Astrocyte of the cerebellum (primary cell): ENCODE data around the gene ICE2.
A peak's percentile ranks its signal among the peaks of the same experiment; 100 is the strongest.

Source experiments
- DNase-seq: peaks from one replicate; pipeline ENCODE4 v3.0.0-alpha.2; 2011; ENCODE audit warnings: low read depth
- H3K4me3 ChIP-seq: 2 replicates; pipeline ENCODE4 v1.5.1; 2011; ENCODE audit warnings: mild to moderate bottlenecking, low read depth, low read length, moderate library complexity
- CTCF ChIP-seq: IDR thresholded peaks from 2 replicates; pipeline ENCODE4 v1.5.1; 2012; ENCODE audit warnings: low read length, low read depth, moderate library complexity, mild to moderate bottlenecking; ENCODE audit errors: missing control alignments
- in situ Hi-C: cut with HindIII; loops from 2 replicates; pipeline ENCODE4 v1.10.0; 2017; ENCODE audit warnings: low sequenced_read_pairs

The ICE2 gene

GRCh38 chr15:60395276-60396011, 83.5 kb downstream of the ICE2 start:
- TF ChIP-seq CTCF, result no peak
- no peak for DNase-seq
- peak overlapping the region; percentile 73 for H3K4me3 ChIP-seq
- in situ Hi-C loops, result loop anchor here (5.0 kb wide), 1 partner anchor 33 kb away; no protein-coding TSS in a partner anchor

- DNase-seq, result no peak
- H3K4me3 ChIP-seq, result peak overlapping the region; percentile 73
- in situ Hi-C loops, result loop anchor here (5.0 kb wide), 2 partner anchors 32 to 33 kb away; no protein-coding TSS in a partner anchor
- TF ChIP-seq CTCF, result no peak
Measured at GRCh38 chr15:60394689-60395097, 84.2 kb downstream of the ICE2 start.

- in situ Hi-C loops, result loop anchor here (5.0 kb wide), 1 partner anchor 34 kb away; no protein-coding TSS in a partner anchor
- DNase-seq, result peak; percentile 91
- TF ChIP-seq CTCF, result no peak
- peak overlapping the region; percentile 73 for H3K4me3 ChIP-seq
Measured at GRCh38 chr15:60392986-60393790, 85.8 kb downstream of the ICE2 start.

- DNase-seq, result peak; percentile 72
- in situ Hi-C loops, result loop anchor here (5.0 kb wide), 1 partner anchor 35 kb away; no protein-coding TSS in a partner anchor
- peak overlapping the region; percentile 73 for H3K4me3 ChIP-seq
- TF ChIP-seq CTCF, result no peak
Measured at GRCh38 chr15:60392601-60392985, 86.3 kb downstream of the ICE2 start.

- in situ Hi-C loops, result loop anchor here (5.0 kb wide), 1 partner anchor 35 kb away; no protein-coding TSS in a partner anchor
- no peak for DNase-seq
- no peak for TF ChIP-seq CTCF
- peak overlapping the region; percentile 73 for H3K4me3 ChIP-seq
Measured at GRCh38 chr15:60391722-60392315, 87.1 kb downstream of the ICE2 start.

GRCh38 chr15:60390871-60391501, 88.0 kb downstream of the ICE2 start:
- peak overlapping the region; percentile 73 for H3K4me3 ChIP-seq
- in situ Hi-C loops, result loop anchor here (5.0 kb wide), 1 partner anchor 36 kb away; no protein-coding TSS in a partner anchor

More at GRCh38 chr15:60390871-60391501, 88.0 kb downstream of the ICE2 start:
- peak; percentile 74 for DNase-seq
- no peak for TF ChIP-seq CTCF
